GM21367 (cell line): Measurements from ENCODE around the gene CHRNB2.

ENCODE experiments used
- ATAC-seq: cut with Tn5 transposase; IDR thresholded peaks from one replicate; pipeline ENCODE4 v1.9.1; 2021; ENCODE audit not compliant: unreplicated experiment

Gene CHRNB2

DNA sequence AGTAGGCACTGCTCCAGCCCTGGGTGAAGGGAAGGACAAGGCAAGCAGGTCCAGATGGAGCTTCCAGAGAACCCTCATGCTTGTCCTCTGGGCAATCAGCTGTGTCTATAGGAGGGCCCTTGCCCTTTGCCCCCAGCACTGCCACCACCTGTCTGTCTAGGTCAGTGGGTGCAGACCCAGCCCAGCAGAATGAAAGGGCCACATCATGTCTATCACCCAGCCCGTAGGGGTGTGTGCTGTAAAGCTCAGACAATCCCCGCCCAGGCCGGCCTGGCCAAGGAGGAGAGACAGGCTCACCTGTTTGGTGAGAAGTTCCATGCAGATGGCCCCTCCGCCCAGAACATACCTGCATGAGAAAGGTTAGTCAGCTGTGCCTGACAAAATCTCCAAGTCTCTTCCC lies 16.1 kb upstream of the CHRNB2 start:
- ATAC-seq = no peak

DNA sequence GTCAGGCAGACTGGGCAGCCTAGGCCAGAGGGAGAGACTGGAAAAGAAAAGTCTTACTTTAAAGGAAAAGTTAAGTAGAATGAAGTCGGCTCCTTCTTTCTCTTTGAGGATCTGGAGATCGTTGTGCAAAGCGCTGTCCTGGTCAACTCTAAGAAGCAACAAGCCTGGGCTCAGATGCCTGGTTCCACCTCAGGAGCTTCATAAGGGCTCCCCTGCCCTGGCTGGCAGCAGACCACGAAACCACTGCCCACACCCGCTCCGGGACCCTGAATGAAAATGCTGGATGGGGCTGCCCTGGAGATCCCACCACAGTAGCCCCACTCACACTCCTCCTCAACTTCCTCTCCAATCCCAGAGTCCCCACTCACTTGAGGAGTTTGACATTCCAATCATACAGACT lies 15.5 kb upstream of the CHRNB2 start:
- ATAC-seq = no peak

DNA sequence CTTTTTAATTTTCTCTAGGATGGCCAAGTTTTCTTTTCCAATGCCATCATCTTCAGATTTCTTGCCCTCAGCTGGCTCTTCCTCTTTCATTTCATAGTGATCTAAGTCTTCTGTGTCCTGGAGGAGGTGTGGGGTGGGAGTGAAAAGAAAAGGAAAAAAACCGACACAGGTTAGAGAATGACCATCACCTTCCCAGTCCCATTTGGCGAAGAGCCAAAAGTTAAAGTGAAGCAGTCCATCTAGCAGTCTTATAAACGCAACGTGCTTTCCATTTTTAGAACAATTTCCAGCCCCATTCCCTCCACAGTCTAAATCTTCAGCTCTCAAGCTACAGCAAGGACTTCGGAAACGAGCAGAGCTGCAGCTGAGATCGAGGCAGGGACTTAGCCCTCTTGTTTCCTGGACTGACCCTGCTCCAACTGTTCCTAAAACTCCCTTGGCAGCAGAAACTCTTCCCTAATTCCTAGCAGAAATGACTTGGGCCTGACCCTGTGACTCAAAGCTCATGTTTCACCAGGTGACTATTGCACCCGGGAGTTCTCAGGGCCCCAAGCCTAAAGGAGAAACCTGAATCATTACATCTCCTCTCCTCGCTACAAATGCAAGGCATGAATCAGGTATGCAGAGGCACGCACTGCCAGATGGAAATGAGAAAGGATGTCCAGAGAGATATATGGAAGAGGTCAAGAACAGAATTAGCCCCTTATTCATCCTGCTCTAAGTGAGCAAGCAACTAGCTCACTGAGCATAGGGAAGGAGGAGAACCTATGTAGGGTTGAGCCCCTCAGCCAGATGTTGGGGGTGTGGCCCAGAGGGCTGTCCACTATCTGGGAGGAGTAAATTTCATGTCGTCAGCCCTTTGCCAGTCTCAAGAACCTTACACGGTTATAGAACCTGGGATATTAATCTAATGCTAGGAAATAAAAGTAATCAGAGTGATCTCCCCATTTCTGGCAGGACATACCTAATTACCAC lies 14.2 kb upstream of the CHRNB2 start:
- no peak for ATAC-seq

DNA sequence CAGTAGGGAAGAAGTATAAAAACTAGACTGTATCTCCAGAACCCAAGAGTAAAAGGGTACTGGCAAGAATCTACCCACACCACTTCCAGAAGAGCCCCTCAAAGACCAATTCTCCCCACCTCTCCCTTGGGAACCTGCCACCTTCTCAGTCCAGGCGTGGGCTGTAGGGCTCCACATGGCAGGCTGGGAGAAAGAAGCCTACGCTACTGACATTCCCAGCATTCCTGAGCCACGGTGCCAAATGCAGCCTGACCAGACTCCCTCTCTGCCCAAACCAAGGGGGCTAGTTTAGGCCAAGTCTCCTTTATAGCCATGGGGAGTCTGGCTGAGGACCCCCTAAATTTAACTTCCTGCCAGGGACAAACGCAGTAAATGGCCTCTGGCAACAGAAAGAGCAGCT lies 11.2 kb upstream of the CHRNB2 start:
- no peak for ATAC-seq

DNA sequence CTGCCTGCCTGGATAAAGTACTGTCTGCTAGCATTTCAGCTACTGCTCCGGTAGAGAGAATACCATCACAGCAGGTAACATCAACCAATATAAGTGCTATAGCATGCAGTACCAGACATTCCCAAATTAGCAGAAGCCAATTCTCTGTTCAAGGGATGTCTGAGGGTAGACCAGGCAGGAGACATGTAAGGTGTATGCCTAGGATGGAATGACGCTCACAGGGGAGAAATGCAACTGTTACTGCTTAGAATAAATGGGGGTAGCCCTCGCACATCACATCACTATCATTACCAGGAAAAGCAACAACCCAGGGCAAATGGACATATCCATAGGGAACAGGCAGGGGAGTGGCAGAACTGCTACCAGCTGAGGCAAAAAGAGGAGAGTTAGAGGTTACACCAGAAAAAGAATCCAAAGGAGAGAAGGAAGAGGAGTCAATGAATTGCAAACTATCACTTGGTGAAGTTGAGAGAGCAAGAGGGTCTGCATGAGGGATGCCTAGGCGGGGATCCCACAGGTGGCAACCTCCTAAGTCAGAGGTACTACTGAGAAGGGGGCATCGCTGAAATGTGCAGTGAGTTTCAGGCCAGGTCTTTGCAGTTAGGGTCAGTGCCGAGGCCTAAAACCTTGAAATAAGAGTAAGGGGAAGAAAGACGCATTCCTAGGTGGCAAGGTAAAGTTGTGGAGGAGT lies 10.2 kb upstream of the CHRNB2 start:
- ATAC-seq = no peak

DNA sequence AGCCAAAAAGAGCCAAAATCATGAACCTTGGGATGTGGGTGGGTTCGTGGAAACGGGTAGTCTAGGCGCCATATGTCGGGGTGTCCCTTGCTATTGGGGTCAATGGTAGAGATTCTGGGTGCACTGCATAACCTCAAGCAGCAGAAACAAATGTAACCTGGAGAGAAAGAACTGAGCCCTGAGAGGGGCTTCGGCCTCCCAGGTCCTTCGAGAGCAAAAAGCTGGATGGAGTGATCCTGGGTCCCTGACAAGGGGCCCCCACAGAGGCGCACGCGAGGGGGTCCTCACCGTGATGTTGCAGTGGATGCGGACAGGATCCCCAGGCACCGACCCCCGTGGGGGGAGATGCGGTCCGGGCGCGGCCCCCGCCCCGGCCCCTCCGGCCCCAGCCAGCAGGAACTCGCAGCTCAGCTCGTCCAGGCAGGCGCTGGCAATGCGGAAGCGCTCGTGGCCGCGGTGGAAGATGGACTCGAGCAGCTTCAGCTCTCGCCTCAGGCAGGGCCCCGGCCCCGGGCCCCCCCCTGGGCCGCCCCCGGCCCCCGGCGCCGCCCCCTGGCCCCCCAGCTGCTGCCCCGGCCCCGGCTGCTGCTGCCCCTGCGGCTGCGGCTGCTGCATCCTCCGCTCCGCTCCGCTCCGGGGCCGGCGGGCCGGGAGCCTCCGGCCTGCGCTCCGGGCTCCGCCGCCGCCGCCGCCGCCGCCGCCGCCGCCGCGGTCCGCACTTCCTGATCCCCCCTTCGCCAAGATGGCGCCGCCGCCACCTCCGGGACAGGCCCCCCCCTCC lies 9.4 kb upstream of the CHRNB2 start, which contains the start of gene UBE2Q1:
UBE2Q1 (minus strand) TSS at position 724 of the 781 bp plus-strand sequence; CDS start at position 615, 109 bp downstream.
- ATAC-seq = no peak

DNA sequence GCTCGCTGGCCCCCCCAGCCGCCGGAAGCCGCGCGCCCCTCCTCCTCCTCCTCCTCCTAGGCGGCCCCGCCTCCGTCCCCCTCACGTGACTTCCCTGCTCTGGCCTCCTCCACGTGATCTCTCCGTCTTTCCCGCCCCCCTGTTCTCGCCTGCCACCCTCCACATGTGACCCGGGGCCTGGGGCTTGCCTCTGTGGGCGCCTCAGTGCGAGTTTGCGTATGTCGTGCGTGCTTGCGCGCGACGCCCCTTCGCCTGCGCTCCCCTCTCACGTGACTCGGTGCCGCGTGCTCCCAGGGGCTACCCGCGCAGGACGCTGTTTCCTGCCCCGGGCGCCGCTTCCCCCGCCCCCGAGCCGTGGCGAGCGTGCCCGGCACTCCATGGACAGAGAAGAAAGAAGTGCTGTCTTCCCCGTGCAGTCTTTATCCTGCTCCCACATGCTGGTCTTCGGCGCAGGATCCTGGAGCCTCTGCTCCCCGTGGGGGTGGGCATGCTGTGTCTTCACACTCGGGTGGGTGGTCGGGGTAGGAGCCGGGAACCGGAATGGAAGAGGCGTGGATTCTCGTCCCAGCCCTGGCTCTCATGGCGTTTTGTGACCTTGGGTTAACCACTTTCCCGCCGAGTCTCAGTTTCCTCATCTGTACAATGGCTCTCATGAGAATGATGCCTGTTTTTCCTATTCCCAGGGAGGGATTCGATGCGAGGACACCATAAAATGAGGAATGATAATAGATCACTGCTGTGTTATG lies 8.7 kb upstream of the CHRNB2 start:
- ATAC-seq = peak; percentile 79

DNA sequence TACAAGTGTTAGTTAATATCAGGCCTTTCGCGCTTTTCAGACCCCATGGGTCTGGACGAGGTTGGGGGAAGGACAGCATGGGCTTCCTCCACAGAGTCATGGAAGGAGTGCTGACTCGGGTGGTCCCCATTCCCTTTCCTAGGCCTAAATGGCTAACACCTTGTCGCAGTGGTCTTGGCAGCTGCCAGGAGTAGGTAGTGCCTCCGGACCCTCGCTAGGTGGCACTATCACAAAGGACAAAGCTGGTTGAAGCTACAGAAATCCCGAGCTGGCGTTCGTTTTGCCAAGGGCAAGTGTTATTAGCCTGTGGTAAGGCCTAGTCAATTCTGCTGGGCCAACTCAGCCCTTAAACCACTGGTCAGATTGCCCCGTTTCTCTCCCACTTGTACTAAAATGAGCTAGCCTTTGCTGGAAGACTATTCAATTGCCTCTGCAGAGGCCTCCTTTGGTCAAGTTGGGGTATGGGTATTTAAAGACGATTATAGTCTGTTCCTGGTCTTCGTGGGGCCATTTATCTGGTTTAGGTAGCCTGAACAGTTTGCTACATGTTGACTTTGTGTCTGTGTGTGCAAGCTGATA lies 8.0 kb upstream of the CHRNB2 start:
- peak; percentile 35 for ATAC-seq

DNA sequence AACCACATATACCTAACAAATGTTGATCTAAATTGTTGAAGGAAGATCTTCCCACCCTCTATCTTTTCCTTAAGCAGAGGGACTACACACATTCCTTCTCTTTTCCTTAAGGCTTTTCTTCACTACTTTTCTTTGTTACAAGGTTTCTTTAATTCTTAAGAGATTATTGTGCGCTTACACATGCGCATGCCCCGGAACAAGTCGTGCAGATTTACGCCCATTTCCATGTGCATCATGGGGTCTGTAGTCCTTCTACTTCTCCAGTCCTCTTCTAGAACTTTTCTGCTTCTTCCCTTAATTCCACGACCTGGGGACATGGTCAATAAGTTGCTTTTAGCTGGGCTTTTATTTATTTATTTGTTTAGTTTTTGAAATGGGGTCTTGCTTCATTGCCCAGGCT lies 1.7 kb upstream of the CHRNB2 start:
- ATAC-seq = no peak

DNA sequence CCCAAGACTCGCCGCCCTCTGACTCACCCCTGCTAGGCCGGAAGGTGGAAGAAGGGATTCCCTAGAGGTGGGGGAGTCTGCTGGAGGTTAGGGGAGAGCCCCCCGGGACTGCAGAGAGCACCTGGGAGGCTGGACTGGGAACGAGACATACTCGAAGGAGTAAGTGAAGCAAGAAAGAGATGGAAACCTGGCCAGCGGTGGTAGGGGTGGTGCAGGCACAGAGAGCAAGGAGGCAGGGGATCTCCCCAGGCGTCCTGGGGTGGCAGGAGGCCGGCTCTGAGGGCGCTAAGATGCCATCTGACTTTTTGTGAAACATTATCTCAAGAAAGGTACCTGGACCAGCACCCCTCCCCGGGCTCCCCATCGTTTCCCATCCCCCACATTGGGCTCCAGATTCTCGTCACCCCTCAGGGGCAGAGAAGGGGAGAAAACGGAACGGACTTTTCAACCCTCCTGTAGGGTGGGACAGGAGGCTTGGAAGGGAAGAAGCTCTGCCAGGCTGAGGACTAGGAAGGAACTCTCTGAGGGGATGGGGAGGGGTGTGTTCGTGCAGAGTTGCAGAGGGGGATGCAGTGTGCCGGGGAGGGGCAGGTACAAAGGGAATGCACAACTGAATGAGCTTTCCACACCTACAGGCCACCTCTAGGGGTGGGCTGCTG lies 708 bp downstream of the CHRNB2 start:
- ATAC-seq = no peak

DNA sequence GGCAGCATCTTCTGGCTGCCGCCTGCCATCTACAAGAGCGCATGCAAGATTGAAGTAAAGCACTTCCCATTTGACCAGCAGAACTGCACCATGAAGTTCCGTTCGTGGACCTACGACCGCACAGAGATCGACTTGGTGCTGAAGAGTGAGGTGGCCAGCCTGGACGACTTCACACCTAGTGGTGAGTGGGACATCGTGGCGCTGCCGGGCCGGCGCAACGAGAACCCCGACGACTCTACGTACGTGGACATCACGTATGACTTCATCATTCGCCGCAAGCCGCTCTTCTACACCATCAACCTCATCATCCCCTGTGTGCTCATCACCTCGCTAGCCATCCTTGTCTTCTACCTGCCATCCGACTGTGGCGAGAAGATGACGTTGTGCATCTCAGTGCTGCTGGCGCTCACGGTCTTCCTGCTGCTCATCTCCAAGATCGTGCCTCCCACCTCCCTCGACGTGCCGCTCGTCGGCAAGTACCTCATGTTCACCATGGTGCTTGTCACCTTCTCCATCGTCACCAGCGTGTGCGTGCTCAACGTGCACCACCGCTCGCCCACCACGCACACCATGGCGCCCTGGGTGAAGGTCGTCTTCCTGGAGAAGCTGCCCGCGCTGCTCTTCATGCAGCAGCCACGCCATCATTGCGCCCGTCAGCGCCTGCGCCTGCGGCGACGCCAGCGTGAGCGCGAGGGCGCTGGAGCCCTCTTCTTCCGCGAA lies 3.8 kb downstream of the CHRNB2 start:
- ATAC-seq = no peak

DNA sequence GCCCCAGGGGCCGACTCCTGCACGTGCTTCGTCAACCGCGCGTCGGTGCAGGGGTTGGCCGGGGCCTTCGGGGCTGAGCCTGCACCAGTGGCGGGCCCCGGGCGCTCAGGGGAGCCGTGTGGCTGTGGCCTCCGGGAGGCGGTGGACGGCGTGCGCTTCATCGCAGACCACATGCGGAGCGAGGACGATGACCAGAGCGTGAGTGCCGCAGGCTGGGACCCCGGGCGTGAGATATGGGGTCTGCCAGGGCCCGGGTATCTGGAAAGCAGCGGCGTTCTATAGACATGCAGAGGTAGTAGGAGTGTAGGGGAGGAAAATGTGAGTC lies 4.3 kb downstream of the CHRNB2 start:
- no peak for ATAC-seq

DNA sequence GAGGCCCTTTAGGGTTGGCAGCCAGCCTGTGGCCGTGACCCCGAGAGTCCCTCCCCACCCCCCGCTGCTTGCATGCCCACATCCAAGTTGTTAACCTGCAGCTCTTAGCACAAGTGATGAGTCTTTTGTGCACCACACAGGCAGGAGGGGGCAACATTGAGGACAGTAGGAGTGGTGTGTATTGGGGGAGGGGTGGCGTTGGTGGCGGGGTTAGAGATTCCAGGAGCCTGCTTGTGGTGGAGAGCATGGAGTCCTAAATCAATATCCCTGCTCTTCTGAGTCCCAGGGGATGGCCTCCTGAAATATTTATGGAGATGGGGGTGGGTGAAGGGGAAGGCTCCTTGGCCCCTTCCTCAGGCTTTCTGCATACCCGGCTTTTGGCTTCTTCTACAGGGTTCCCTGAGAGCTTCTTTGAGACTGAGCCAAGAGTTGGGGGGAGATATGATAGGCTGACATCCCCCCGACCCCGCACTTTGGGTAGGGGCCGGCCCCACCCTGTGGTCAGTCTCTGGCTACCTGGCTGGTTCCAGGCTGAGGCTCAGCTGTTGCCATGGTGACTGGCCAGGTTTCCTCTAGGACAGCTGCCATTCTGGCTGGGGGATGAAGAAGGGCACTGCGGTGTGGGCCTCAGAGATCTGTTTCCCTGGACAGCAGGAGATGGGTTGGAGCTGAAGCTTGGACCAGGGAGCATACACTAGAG lies 5.0 kb downstream of the CHRNB2 start:
- ATAC-seq = no peak

DNA sequence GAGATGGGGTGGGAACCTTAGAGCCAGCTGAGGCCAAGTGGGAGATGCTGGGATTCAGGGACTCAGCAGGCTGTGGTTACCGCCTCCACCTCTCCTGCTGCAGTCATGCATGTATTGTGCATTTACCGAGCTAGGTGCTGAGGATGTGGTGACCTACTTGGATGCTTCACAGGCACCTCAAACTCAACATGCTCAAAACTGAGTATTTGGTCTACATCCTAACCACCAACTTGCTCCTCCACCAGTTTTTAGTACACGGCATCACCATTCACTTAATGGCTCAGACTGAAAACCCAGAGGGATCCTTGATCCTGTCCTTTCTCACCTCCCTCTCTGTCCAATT lies 5.6 kb downstream of the CHRNB2 start:
- no peak for ATAC-seq

DNA sequence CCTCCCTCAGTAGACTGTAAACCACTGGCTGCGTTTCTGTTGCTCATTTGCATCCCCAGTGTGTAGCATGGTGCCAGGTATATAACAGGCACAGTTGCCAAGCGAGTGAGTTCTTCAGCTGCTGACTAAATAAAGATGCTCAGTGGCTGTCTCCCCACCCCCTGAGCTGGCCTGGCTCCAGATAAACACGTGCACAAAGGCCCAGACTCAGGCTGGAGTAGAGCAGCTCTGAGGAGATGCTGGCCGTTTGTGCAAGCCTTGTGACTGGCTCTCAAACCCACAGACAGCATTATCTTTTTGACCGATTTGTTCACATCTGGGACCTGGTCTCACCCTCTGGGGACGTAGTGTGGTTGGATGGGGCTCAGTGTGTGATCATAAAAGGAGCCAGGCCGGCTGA lies 7.1 kb downstream of the CHRNB2 start:
- ATAC-seq = no peak

DNA sequence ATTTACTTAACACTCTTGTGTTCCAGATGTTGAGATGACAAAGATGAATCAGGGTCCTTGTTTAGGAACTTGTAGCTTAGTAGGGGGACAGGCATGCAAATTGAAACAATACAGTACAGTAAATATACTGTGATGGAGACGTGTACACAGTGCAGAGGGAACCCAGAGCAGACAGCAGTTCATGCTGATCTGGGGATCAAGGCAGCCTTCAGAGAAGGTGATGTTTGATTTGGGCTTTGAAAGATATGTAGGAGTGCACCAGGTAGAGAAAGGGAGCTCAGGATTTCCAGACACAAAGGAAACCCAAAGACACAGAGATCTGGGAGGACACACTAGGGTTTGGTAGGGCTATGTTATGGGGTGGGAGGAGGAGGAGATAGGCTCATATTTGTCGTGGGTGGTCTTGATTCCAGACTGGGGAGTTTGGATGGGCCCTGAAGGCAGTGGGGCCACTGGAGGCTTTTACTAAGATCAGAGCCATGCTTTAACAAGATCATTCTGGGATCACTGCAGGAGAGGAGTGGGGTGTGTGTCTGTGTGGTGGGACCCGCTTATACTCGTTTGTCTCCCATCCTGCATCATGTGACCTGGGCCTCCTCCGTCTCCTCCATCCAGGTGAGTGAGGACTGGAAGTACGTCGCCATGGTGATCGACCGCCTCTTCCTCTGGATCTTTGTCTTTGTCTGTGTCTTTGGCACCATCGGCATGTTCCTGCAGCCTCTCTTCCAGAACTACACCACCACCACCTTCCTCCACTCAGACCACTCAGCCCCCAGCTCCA lies 7.8 kb downstream of the CHRNB2 start:
- no peak for ATAC-seq

DNA sequence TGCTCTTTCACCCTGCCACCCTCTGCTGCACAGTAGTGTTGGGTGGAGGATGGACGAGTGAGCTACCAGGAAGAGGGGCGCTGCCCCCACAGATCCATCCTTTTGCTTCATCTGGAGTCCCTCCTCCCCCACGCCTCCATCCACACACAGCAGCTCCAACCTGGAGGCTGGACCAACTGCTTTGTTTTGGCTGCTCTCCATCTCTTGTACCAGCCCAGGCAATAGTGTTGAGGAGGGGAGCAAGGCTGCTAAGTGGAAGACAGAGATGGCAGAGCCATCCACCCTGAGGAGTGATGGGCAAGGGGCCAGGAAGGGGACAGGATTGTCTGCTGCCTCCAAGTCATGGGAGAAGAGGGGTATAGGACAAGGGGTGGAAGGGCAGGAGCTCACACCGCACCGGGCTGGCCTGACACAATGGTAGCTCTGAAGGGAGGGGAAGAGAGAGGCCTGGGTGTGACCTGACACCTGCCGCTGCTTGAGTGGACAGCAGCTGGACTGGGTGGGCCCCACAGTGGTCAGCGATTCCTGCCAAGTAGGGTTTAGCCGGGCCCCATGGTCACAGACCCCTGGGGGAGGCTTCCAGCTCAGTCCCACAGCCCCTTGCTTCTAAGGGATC lies 8.5 kb downstream of the CHRNB2 start:
- no peak for ATAC-seq
